Lung microvascular endothelial cell (primary cell): ENCODE measurements around the gene MATN1. TPM values are rescaled to one million over a fixed set of nuclear protein-coding genes. Genes with fewer than 3 reads are reported as not detected.

Source experiments
- DNase-seq, 2 donors: peaks; one replicate each; pipeline versions ENCODE4 v3.0.0 to v3.0.0-alpha.2; 2010; ENCODE audit warnings: low read depth in 2 of 2
- total RNA-seq: library from RNA; depleted of rRNA; stranded (reverse); fragments of >200 nt; gene quantifications from 2 replicates; pipeline ENCODE4 v1.2.1, GENCODE V29; 2014

The MATN1 gene
- total RNA-seq, 1 donor from 2014 or later = under 0.01 TPM

- DNase-seq = no peak
Observed at GRCh38 chr1:30683699-30684098, 39.7 kb downstream of the MATN1 start.

- DNase-seq = no peak
Observed at GRCh38 chr1:30682396-30683275, 40.7 kb downstream of the MATN1 start.

GRCh38 chr1:30681782-30682181, 41.6 kb downstream of the MATN1 start:
- peak in 1 of 2 donors; percentile 25 for DNase-seq

- no peak for DNase-seq
Observed at GRCh38 chr1:30680879-30681278, 42.5 kb downstream of the MATN1 start.

GRCh38 chr1:30680429-30680828, 43.0 kb downstream of the MATN1 start:
- no peak for DNase-seq

GRCh38 chr1:30679976-30680305, 43.4 kb downstream of the MATN1 start:
- DNase-seq = no peak

GRCh38 chr1:30679201-30679975, 44.0 kb downstream of the MATN1 start:
- DNase-seq = no peak

- DNase-seq = no peak
Observed at GRCh38 chr1:30678209-30678608, 45.2 kb downstream of the MATN1 start.

GRCh38 chr1:30677471-30677870, 45.9 kb downstream of the MATN1 start:
- DNase-seq = no peak

GRCh38 chr1:30675761-30676160, 47.6 kb downstream of the MATN1 start:
- DNase-seq = peak; percentile 15 to 56

GRCh38 chr1:30675289-30675688, 48.1 kb downstream of the MATN1 start:
- no peak for DNase-seq

GRCh38 chr1:30673395-30673794, 50.0 kb downstream of the MATN1 start:
- DNase-seq = no peak

GRCh38 chr1:30672661-30673060, 50.7 kb downstream of the MATN1 start:
- DNase-seq = no peak

GRCh38 chr1:30670240-30671060, 52.9 kb downstream of the MATN1 start:
- DNase-seq = peak in 1 of 2 donors; percentile 52

GRCh38 chr1:30668546-30669327, 54.6 kb downstream of the MATN1 start:
- no peak for DNase-seq

GRCh38 chr1:30668024-30668423, 55.4 kb downstream of the MATN1 start:
- no peak for DNase-seq

- no peak for DNase-seq
Observed at GRCh38 chr1:30666756-30667273, 56.6 kb downstream of the MATN1 start.

- DNase-seq = no peak
Observed at GRCh38 chr1:30665216-30666010, 58.0 kb downstream of the MATN1 start.

GRCh38 chr1:30664103-30664755, 59.2 kb downstream of the MATN1 start:
- DNase-seq = no peak
